Superior temporal gyrus (tissue), 1 donor: ENCODE data around the gene P2RY12.

Experiments
- DNase-seq: peaks from one replicate; pipeline ENCODE4 v3.0.0-alpha.2; 2016; ENCODE audit errors: extremely low spot score

Gene P2RY12

GRCh38 chr3:151307131-151307530 lies 77.4 kb downstream of the P2RY12 start:
- DNase-seq, result no peak

- DNase-seq, result no peak
Measured at GRCh38 chr3:151306168-151306810, 78.3 kb downstream of the P2RY12 start.

GRCh38 chr3:151305775-151306151 lies 78.8 kb downstream of the P2RY12 start:
- no peak for DNase-seq

GRCh38 chr3:151305060-151305774 lies 79.3 kb downstream of the P2RY12 start:
- DNase-seq, result no peak

- DNase-seq, result no peak
Measured at GRCh38 chr3:151303751-151304150, 80.8 kb downstream of the P2RY12 start.

- DNase-seq, result no peak
Measured at GRCh38 chr3:151301787-151302186, 82.8 kb downstream of the P2RY12 start.

- no peak for DNase-seq
Measured at GRCh38 chr3:151300539-151300938, 84.0 kb downstream of the P2RY12 start.

- no peak for DNase-seq
Measured at GRCh38 chr3:151299006-151299405, 85.5 kb downstream of the P2RY12 start.

GRCh38 chr3:151297429-151297828 lies 87.1 kb downstream of the P2RY12 start:
- no peak for DNase-seq

- DNase-seq, result no peak
Measured at GRCh38 chr3:151296226-151296625, 88.3 kb downstream of the P2RY12 start.

GRCh38 chr3:151293127-151293526 lies 91.4 kb downstream of the P2RY12 start:
- DNase-seq, result no peak

GRCh38 chr3:151290673-151291072 lies 93.9 kb downstream of the P2RY12 start:
- DNase-seq, result no peak

GRCh38 chr3:151289445-151289844 lies 95.1 kb downstream of the P2RY12 start:
- no peak for DNase-seq
